DND-41 (cell line): ENCODE data around the gene TYK2.

Experiments
- CTCF ChIP-seq: IDR thresholded peaks from 2 replicates; pipeline ENCODE4 v1.5.1; 2012; ENCODE audit warnings: borderline replicate concordance, low read length, moderate library complexity, mild to moderate bottlenecking; ENCODE audit not compliant: poor library complexity, severe bottlenecking; ENCODE audit errors: extremely low read depth
- EZH2 ChIP-seq: IDR thresholded peaks from 3 replicates; pipeline ENCODE4 v1.6.1; 2012; ENCODE audit warnings: borderline replicate concordance, low read depth, mild to moderate bottlenecking, moderate library complexity, low read length, inconsistent platforms; ENCODE audit not compliant: severe bottlenecking

- TF ChIP-seq CTCF: no peak
- TF ChIP-seq EZH2: no peak
Measured at GRCh38 chr19:10402441-10403038, 22.2 kb upstream of the TYK2 start.
